ENCODE results near the gene UBR2.

DNA sequence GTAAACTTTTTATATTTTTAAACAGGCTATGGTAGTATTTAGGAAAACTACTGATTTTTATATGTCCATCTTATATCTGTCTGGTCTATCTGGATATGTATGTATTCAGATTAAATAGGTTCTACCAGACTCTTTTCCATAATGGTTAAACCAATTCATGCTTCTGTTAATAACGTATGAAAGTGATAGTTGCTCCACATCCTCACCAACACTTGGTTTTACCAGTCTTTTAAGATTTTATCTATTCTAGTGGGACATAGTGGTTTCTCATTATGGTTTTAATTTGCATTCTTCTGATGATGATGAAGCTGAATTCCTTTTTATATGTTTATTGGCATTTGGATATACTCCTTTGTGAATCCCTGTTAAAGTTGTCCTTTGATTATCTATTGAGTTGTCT lies 56.1 kb downstream of the UBR2 start:
- no peak for TF ChIP-seq EZH2phosphoT487 (IDR thresholded peaks at IDR 0.05; ENCODE audit: borderline replicate concordance)
- TF ChIP-seq, protein P1, sequence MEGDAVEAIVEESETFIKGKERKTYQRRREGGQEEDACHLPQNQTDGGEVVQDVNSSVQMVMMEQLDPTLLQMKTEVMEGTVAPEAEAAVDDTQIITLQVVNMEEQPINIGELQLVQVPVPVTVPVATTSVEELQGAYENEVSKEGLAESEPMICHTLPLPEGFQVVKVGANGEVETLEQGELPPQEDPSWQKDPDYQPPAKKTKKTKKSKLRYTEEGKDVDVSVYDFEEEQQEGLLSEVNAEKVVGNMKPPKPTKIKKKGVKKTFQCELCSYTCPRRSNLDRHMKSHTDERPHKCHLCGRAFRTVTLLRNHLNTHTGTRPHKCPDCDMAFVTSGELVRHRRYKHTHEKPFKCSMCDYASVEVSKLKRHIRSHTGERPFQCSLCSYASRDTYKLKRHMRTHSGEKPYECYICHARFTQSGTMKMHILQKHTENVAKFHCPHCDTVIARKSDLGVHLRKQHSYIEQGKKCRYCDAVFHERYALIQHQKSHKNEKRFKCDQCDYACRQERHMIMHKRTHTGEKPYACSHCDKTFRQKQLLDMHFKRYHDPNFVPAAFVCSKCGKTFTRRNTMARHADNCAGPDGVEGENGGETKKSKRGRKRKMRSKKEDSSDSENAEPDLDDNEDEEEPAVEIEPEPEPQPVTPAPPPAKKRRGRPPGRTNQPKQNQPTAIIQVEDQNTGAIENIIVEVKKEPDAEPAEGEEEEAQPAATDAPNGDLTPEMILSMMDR (conservative IDR thresholded peaks at IDR 0.05; ENCODE audit: low read length), result no peak

All from Loucy (cell line).